ENCODE data around the gene FUZ. TPM values are rescaled to one million over a fixed set of nuclear protein-coding genes. Genes with fewer than 3 reads are reported as not detected.

Gene FUZ, protein sequence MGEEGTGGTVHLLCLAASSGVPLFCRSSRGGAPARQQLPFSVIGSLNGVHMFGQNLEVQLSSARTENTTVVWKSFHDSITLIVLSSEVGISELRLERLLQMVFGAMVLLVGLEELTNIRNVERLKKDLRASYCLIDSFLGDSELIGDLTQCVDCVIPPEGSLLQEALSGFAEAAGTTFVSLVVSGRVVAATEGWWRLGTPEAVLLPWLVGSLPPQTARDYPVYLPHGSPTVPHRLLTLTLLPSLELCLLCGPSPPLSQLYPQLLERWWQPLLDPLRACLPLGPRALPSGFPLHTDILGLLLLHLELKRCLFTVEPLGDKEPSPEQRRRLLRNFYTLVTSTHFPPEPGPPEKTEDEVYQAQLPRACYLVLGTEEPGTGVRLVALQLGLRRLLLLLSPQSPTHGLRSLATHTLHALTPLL
- total RNA-seq (2021; fragmentation: NEBNext Ultra II Directional; extraction: Animal tissue kit (Norgen Biotek cat#: 25700)): 33.9 and 34.1 TPM in 2 replicates
- 28.4 and 43.8 TPM in 2 replicates for polyA plus RNA-seq (2011; rRNA removed)
- 43.8 TPM for polyA plus RNA-seq (2011; cell fraction: cytosol; rRNA removed)
- 52.1 TPM for polyA plus RNA-seq (2011; cell fraction: nucleus; rRNA removed)
- polyA plus RNA-seq (2012, experiment 1 of 2): 32.0 to 45.8 TPM (median 39.3 TPM) in 4 replicates
- 54.2 TPM for polyA plus RNA-seq (2012, experiment 2 of 2)
- 17.6 TPM for polyA plus RNA-seq (2013, experiment 1 of 2)
- 17.2 TPM for polyA plus RNA-seq (2013, experiment 2 of 2)
- 13.3 and 17.7 TPM in 2 replicates for polyA minus RNA-seq (2011; rRNA and poly(A)+ RNA removed)
- 18.9 TPM for polyA minus RNA-seq (2011; cell fraction: cytosol; rRNA and poly(A)+ RNA removed)
- 19.4 TPM for polyA minus RNA-seq (2011; cell fraction: nucleus; rRNA and poly(A)+ RNA removed)
- long read RNA-seq, experiment 1, transcript FUZ-201 (11 exons, 1,675 nt): major isoform, 5 of 19 reads
- long read RNA-seq, experiment 1, partial matches to known transcripts: 6 of 19 reads
- long read RNA-seq, experiment 1, other reads (novel, unspliced or antisense): 7 of 19 reads
- long read RNA-seq, experiment 2, partial matches to known transcripts: 0 of 11 reads
- long read RNA-seq, experiment 2, other reads (novel, unspliced or antisense): 11 of 11 reads

DNA sequence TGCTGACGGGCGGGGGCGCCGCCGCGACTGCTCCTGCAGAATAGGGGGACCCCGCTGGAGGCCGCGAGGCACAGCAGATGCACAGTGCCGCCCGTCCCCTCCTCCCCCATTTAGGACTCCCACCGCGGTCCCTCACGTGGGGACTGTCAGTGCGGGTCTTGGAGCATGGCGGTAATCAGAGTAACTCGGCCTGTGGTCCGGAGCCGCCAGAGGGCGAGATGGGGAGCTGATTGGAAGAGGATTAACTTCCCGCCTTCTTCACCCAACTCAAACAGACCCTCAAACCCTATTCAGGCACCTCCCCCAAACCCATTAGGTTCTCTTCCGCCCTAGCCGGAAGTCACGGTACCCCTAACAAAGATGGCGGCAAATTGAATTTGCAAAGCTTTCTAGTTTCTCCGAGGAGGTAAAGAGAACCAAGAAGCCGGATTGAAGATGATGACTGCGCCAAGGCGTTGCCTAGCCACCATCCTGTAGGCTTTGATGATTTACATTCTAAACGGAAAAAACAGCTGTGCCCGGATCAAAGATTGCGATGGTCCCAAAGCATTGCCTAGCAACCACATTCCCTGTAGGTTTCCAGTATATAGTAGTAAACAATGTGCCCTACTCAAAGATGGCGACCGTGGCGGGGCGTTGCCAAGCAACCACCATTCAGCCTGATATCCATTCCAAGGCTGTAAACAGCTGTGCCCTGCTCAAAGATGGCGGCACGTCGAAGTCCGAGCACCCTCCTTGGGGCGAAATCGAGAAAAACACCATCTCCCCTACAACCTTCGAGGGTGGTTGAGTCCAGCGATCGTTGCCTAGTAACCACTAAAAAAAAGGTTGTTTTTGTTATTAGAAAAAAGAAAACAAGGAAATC, at the start of gene FUZ:
TSS of gene FUZ (minus strand) at position 296 of the 865 bp plus-strand sequence. CDS start at position 110, 186 bp downstream.
- Histone ChIP-seq H2AK5ac (ENCODE audit: low read depth, low read length) (no peak within 1 kb of the TSS), H2BK20ac (ENCODE audit: low read length) (no peak within 1 kb of the TSS), H3K79me2 (ENCODE audit: control insufficient read depth in 1 of 2, insufficient read depth in 2 of 2, low read length in 2 of 2) (no peaks in the 10 kb centered on the region; a peak in 1 of 4 replicates), H3K4ac (replicated peaks; ENCODE audit: insufficient read length, low read depth, low read length) (peak within 1 kb of the TSS; percentile 41), H4K91ac (replicated peaks; ENCODE audit: insufficient read length, low read length) (peak within 1 kb of the TSS; percentile 49), H3K4me3 (ENCODE audit: extremely low read depth in 1 of 4, insufficient read depth in 2 of 4, low read depth in 3 of 4, low read length in 4 of 4) (peak within 1 kb of the TSS; percentile 75 to 94 (median 77)), H2BK12ac (ENCODE audit: low read depth, low read length) (peak within 1 kb of the TSS; percentile 94; the same call in 1 of the 2 replicates), H4K5ac (ENCODE audit: insufficient read length, low read depth, low read length) (peak within 1 kb of the TSS; percentile 91), H3K9me3 (ENCODE audit: insufficient read depth in 2 of 2, low read depth in 1 of 2, low read length in 1 of 2) (no peaks in the 10 kb centered on the region), H3K14ac (ENCODE audit: insufficient read length) (no peak within 1 kb of the TSS), H4K8ac (ENCODE audit: extremely low read depth, insufficient read depth, low read length) (peak within 1 kb of the TSS; percentile 98; the same call in 1 of the 2 replicates), H4K20me1 (replicated peaks in 1 of 2; ENCODE audit: control insufficient read depth in 1 of 2, insufficient read depth in 2 of 2, low read length in 2 of 2) (peaks cover 0 to 3% of the 10 kb centered on the region in 2 experiments), H2AFZ (ENCODE audit: low read length) (peak within 1 kb of the TSS; percentile 94; the same call in 1 of the 2 replicates), H3K9ac (replicated peaks in 1 of 4; ENCODE audit: extremely low read depth in 1 of 4, low read depth in 3 of 4, low read length in 3 of 4) (peak within 1 kb of the TSS; percentile 87 to 99 (median 94)), H3K36me3 (ENCODE audit: control insufficient read depth in 2 of 4, insufficient read depth in 4 of 4, low read length in 3 of 4) (no peaks in the 10 kb centered on the region), H2BK15ac (ENCODE audit: low read length) (0 out of 2 replicates have a peak within 1 kb of the TSS, but pooled peaks have one; percentile 51), H3K23me2 (ENCODE audit: low read depth, low read length) (peaks cover 2% of the 10 kb centered on the region; the same call in 1 of the 2 replicates), H3K79me1 (ENCODE audit: low read depth, low read length) (0 out of 2 replicates have a peak, but pooled peaks cover 2% of the 10 kb centered on the region), H3K56ac (replicated peaks; ENCODE audit: insufficient read length, low read depth, low read length) (peak within 1 kb of the TSS; percentile 27), H3K4me2 (ENCODE audit: insufficient read depth in 1 of 2, low read depth in 2 of 2, low read length in 2 of 2) (peak within 1 kb of the TSS; percentile 88 to 91), H3K27me3 (replicated peaks in 1 of 4; ENCODE audit: control insufficient read depth in 3 of 4, extremely low read depth in 1 of 4, insufficient read depth in 3 of 4, low read length in 3 of 4) (no peaks in the 10 kb centered on the region), H3K23ac (ENCODE audit: insufficient read length) (no peak within 1 kb of the TSS), H3K18ac (ENCODE audit: extremely low read depth, low read length) (peak within 1 kb of the TSS; percentile 86), H2BK5ac (ENCODE audit: low read depth, low read length) (peak within 1 kb of the TSS; percentile 96), H3K27ac (ENCODE audit: low read depth, low read length) (peak within 1 kb of the TSS; percentile 98), H3K4me1 (replicated peaks in 1 of 4; ENCODE audit: control insufficient read depth in 3 of 4, insufficient read depth in 4 of 4, low read length in 3 of 4) (peaks cover 6 to 15% (median 11%) of the 10 kb centered on the region in 4 experiments), H2BK120ac (replicated peaks; ENCODE audit: low read depth, low read length) (no peak within 1 kb of the TSS)
- 1% methylated on average over 45 of the region's 45 CpGs; no CpG with 5 or more reads in 1 of the 2 experiments for WGBS, 2 experiments (ENCODE audit: extremely low coverage in 1 of 2, insufficient coverage in 1 of 2, insufficient read length in 1 of 2, insufficient replicate concordance in 2 of 2, low coverage in 1 of 2, low lambda C conversion rate in 2 of 2, missing lambda C conversion rate in 1 of 2)
- CTCF ChIA-PET (ENCODE audit: partially characterized antibody): interaction anchor here (0.6 to 1.8 kb wide), 10 partner anchors 9 to 129 kb away, joined by 3 to 9 read pairs (median 4); no protein-coding TSS in a partner anchor
- FAIRE-seq (peak; percentile 99), DNase-seq (ENCODE audit: low read depth in 1 of 2, low spot score in 2 of 2) (peak; percentile 89 to 96)
- POLR2A ChIA-PET (ENCODE audit: partially characterized antibody): interaction anchor here (0.6 to 3.4 kb wide), 24 partner anchors 11 to 173 kb away, joined by 3 to 29 read pairs (median 5); partner anchors contain the start of genes ADM5, AKT1S1, AP2A1 and NUP62

Measured in H1 (cell line).